ENCODE results near the gene LATS2. TPM values are rescaled to one million over a fixed set of nuclear protein-coding genes. Genes with fewer than 3 reads are reported as not detected.
"Not testable (repeated sequence)": the region's sequence is repeated elsewhere in the genome, so short reads cannot be mapped to it uniquely, and the experiment has no call there.

LATS2 gene
- total RNA-seq, 1 donor from 2014 or later, result 29.8 TPM

- no peak for TF ChIP-seq CTCF (IDR thresholded peaks at IDR 0.05; ENCODE audit: unreplicated experiment)
- DNase-seq (ENCODE audit: low spot score), result no peak
- Mint-ChIP-seq H3K9me3 (ENCODE audit: unreplicated experiment) (no peaks in the 10 kb centered on the region), H3K27ac (ENCODE audit: unreplicated experiment) (no peak overlapping the region), H3K36me3 (ENCODE audit: low read depth, unreplicated experiment) (peaks cover 17% of the 10 kb centered on the region), H3K27me3 (ENCODE audit: unreplicated experiment) (peaks cover 8% of the 10 kb centered on the region), H3K4me3 (ENCODE audit: unreplicated experiment) (no peak overlapping the region), H3K4me1 (ENCODE audit: unreplicated experiment) (peaks cover 22% of the 10 kb centered on the region)
These were observed 7.1 kb downstream of the LATS2 start for GRCh38 chr13:21054313-21054712.

- TF ChIP-seq CTCF (IDR thresholded peaks at IDR 0.05; ENCODE audit: unreplicated experiment), result no peak
- Mint-ChIP-seq H3K36me3 (ENCODE audit: low read depth, unreplicated experiment) (peaks cover 17% of the 10 kb centered on the region), H3K4me1 (ENCODE audit: unreplicated experiment) (peaks cover 16% of the 10 kb centered on the region), H3K27ac (ENCODE audit: unreplicated experiment) (peak overlapping the region; percentile 28), H3K27me3 (ENCODE audit: unreplicated experiment) (peaks cover 8% of the 10 kb centered on the region), H3K4me3 (ENCODE audit: unreplicated experiment) (peak overlapping the region; percentile 26), H3K9me3 (ENCODE audit: unreplicated experiment) (no peaks in the 10 kb centered on the region)
- DNase-seq (ENCODE audit: low spot score), result no peak
These were observed 8.2 kb downstream of the LATS2 start for GRCh38 chr13:21053231-21053630.

- peaks cover 9% of the 10 kb centered on the region for H3K27me3 Mint-ChIP-seq (ENCODE audit: unreplicated experiment)
- peaks cover 16% of the 10 kb centered on the region for H3K4me1 Mint-ChIP-seq (ENCODE audit: unreplicated experiment)
- TF ChIP-seq CTCF (IDR thresholded peaks at IDR 0.05; ENCODE audit: unreplicated experiment), result no peak
- H3K9me3 Mint-ChIP-seq (ENCODE audit: unreplicated experiment), result no peaks in the 10 kb centered on the region
- no peak overlapping the region for H3K27ac Mint-ChIP-seq (ENCODE audit: unreplicated experiment)
- peaks cover 17% of the 10 kb centered on the region for H3K36me3 Mint-ChIP-seq (ENCODE audit: low read depth, unreplicated experiment)
- DNase-seq (ENCODE audit: low spot score), result no peak
- H3K4me3 Mint-ChIP-seq (ENCODE audit: unreplicated experiment), result no peak overlapping the region
These were observed 9.7 kb downstream of the LATS2 start for GRCh38 chr13:21051675-21052074.

- Mint-ChIP-seq H3K27ac (ENCODE audit: unreplicated experiment) (no peak overlapping the region), H3K9me3 (ENCODE audit: unreplicated experiment) (no peaks in the 10 kb centered on the region), H3K4me1 (ENCODE audit: unreplicated experiment) (peaks cover 21% of the 10 kb centered on the region), H3K27me3 (ENCODE audit: unreplicated experiment) (peaks cover 9% of the 10 kb centered on the region), H3K36me3 (ENCODE audit: low read depth, unreplicated experiment) (peaks cover 17% of the 10 kb centered on the region), H3K4me3 (ENCODE audit: unreplicated experiment) (peak overlapping the region; percentile 11)
- DNase-seq (ENCODE audit: low spot score), result no peak
- TF ChIP-seq CTCF (IDR thresholded peaks at IDR 0.05; ENCODE audit: unreplicated experiment), result no peak
These were observed 10.8 kb downstream of the LATS2 start for GRCh38 chr13:21050288-21051197.

- DNase-seq (ENCODE audit: low spot score); H3K9me3 Mint-ChIP-seq (ENCODE audit: unreplicated experiment); H3K27me3 Mint-ChIP-seq (ENCODE audit: unreplicated experiment); H3K4me3 Mint-ChIP-seq (ENCODE audit: unreplicated experiment); H3K27ac Mint-ChIP-seq (ENCODE audit: unreplicated experiment): not testable (repeated sequence)
- Mint-ChIP-seq H3K36me3 (ENCODE audit: low read depth, unreplicated experiment) (peaks cover 22% of the 10 kb centered on the region), H3K4me1 (ENCODE audit: unreplicated experiment) (peaks cover 26% of the 10 kb centered on the region)
These were observed 11.7 kb downstream of the LATS2 start for GRCh38 chr13:21049731-21050130.
